HepG2 (cell line): Measurements from ENCODE around the gene NPTX2. TPM values are rescaled to one million over a fixed set of nuclear protein-coding genes. Genes with fewer than 3 reads are reported as not detected.

Experiments used
- ATAC-seq: fragments of 200-7000 bp; cut with Tn5 transposase; 3 replicates; pipeline ENCODE4 v1.9.1; 2020; ENCODE audit warnings: mild to moderate bottlenecking, moderate library complexity
- BruUV-seq: library from RNA; stranded (reverse); fragments of 400-500 nt; replicated peaks from 2 replicates; lab custom pipeline; 2021; lab: Mats Ljungman, UMichigan
- CTCF ChIA-PET: fragments of 300-600 bp; formaldehyde crosslinking; extraction: SDS; loops from one replicate; lab custom pipeline; 2021; ENCODE audit warnings: low total read pairs, inconsistent platforms, low intra/inter-chr PET ratio; lab: Yijun Ruan, JAX
- POLR2A ChIA-PET: fragments of 350-600 bp; sonication (Branson Sonifier 250); formaldehyde crosslinking; loops from one replicate; lab custom pipeline; 2020; ENCODE audit warnings: antibody characterized with exemption, inconsistent platforms; lab: Yijun Ruan, JAX
- DNase-seq: peaks from one replicate; pipeline ENCODE4 v3.0.0-alpha.2; 2015; ENCODE audit warnings: low spot score
- FAIRE-seq: peaks from 3 replicates; lab custom pipeline; 2011; peaks lifted over from hg19 to GRCh38; lab: Jason Lieb, UNC
- H2AFZ ChIP-seq: one replicate; pipeline ENCODE4 v1.6.1; 2011; ENCODE audit warnings: low read length, inconsistent platforms
- H3K27ac ChIP-seq: fragments of 300-600 bp; 3 replicates; pipeline ENCODE4 v1.8.0; 2011; ENCODE audit warnings: mixed run types, mild to moderate bottlenecking, mixed read lengths, low read length, inconsistent platforms; ENCODE audit not compliant: insufficient read depth; ENCODE audit errors: extremely low read length
- H3K27me3 ChIP-seq, 2 experiments: fragments of 200-600 bp in 1 of 2; 2 replicates in 1 of 2; 3 replicates in 1 of 2; pipeline versions ENCODE4 v1.6.0 to v1.8.0; 2011; ENCODE audit warnings: low read length in 2 of 2, mild to moderate bottlenecking in 2 of 2, moderate library complexity in 2 of 2, inconsistent platforms in 1 of 2; ENCODE audit not compliant: insufficient read depth in 2 of 2, control insufficient read depth in 1 of 2
- H3K36me3 ChIP-seq, 2 experiments: fragments of 200-600 bp in 1 of 2; replicated peaks in 1 of 2; 2 replicates in 1 of 2; 3 replicates in 1 of 2; pipeline versions ENCODE4 v1.5.1 to v1.8.0; 2011; ENCODE audit warnings: low read length in 2 of 2, inconsistent platforms in 1 of 2; ENCODE audit not compliant: insufficient read depth in 2 of 2, control insufficient read depth in 1 of 2
- H3K4me1 ChIP-seq: 2 replicates; pipeline ENCODE4 v1.5.1; 2012; ENCODE audit warnings: low read length, inconsistent platforms; ENCODE audit not compliant: insufficient read depth
- H3K4me2 ChIP-seq: 2 replicates; pipeline ENCODE4 v1.6.0; 2011; ENCODE audit warnings: low read depth, low read length, inconsistent platforms
- H3K4me3 ChIP-seq, 3 experiments: fragments of 200-600 bp in 1 of 3; sonication (generic), shearing (Covaris generic) in 1 of 3; replicated peaks in 1 of 3; 2 replicates each; pipeline ENCODE4 v1.5.1; 2011 to 2016; ENCODE audit warnings: low read length in 3 of 3, inconsistent platforms in 2 of 3, low read depth in 2 of 3, mild to moderate bottlenecking in 2 of 3, control low read depth in 1 of 3, mixed read lengths in 1 of 3; ENCODE audit not compliant: insufficient read depth in 1 of 3
- H3K79me2 ChIP-seq: one replicate; pipeline ENCODE4 v1.6.1; 2011; ENCODE audit warnings: low read length, inconsistent platforms; ENCODE audit not compliant: insufficient read depth
- H3K9ac ChIP-seq: 2 replicates; pipeline ENCODE4 v1.6.0; 2011; ENCODE audit warnings: mild to moderate bottlenecking, low read depth, low read length, inconsistent platforms; ENCODE audit not compliant: insufficient read depth
- H3K9me3 ChIP-seq: 2 replicates; pipeline ENCODE4 v1.5.1; 2012; ENCODE audit warnings: mild to moderate bottlenecking, low read length
- H4K20me1 ChIP-seq: 2 replicates; pipeline ENCODE4 v1.6.0; 2011; ENCODE audit warnings: inconsistent platforms, mild to moderate bottlenecking, low read length, moderate library complexity; ENCODE audit not compliant: insufficient read depth
- AGO2 ChIP-seq: fragments of 200-400 bp; formaldehyde crosslinking; optimal IDR thresholded peaks from 2 replicates; pipeline ENCODE3; 2017; ENCODE audit warnings: mild to moderate bottlenecking, low read depth, low read length, moderate library complexity
- BHLHE40 ChIP-seq: IDR thresholded peaks from 2 replicates; pipeline ENCODE4 v1.6.1; 2011; ENCODE audit warnings: low read length, improper control_type of control experiment
- HMGXB3 ChIP-seq: sonication (generic); formaldehyde crosslinking; IDR thresholded peaks from 2 replicates; pipeline ENCODE4 v1.4.0; 2020; ENCODE audit warnings: missing genetic modification reagents, borderline replicate concordance
- IRF2 ChIP-seq: IDR thresholded peaks from 2 replicates; pipeline ENCODE4 v1.6.1; 2018; ENCODE audit warnings: missing genetic modification reagents, missing compliant biosample characterization
- KDM6A ChIP-seq: IDR thresholded peaks from 2 replicates; pipeline ENCODE4 v1.6.1; 2016; ENCODE audit warnings: low read depth
- ZMAT3 ChIP-seq: sonication (generic); formaldehyde crosslinking; conservative IDR thresholded peaks from 2 replicates; pipeline ENCODE4 v1.7.0; 2021; ENCODE audit warnings: missing genetic modification reagents
- ZNF230 ChIP-seq: sonication (generic); formaldehyde crosslinking; IDR thresholded peaks from 2 replicates; pipeline ENCODE4 v1.4.0; 2020; ENCODE audit warnings: mild to moderate bottlenecking, missing genetic modification reagents
- WGBS: methylation state at CpG from one replicate; pipeline ENCODE4 v1.1.6; 2017; ENCODE audit warnings: low lambda C conversion rate; 5-methylcytosine and 5-hydroxymethylcytosine counted together
- in situ Hi-C: cut with HindIII; loops from 2 replicates; pipeline ENCODE4 v1.10.0; 2017; ENCODE audit warnings: low pct_unique_long_range_greater_than_20kb; ENCODE audit not compliant: extremely low pct_ligation_motif_present
- intact Hi-C: fragments of 100-400 bp; cut with micrococcal nuclease; formaldehyde crosslinking; loops from one replicate; pipeline ENCODE4 v1.10.0; 2022; ENCODE audit not compliant: unreplicated experiment
- polyA plus RNA-seq, 8 experiments: library from polyadenylated mRNA; depleted of rRNA in 3 of 8; stranded (reverse) in 7 of 8; unstranded in 1 of 8; fragments of >200 nt; fragmentation: Illumina TruSeq in 4 of 8; extraction: Trizol in 4 of 8; gene quantifications; 2 replicates each; pipeline versions ENCODE4 v1.2.1 to v1.2.3, GENCODE V29; 2011 to 2016; ENCODE audit warnings: low read depth in 4 of 8, missing spikeins in 1 of 8, mixed read lengths in 1 of 8; ENCODE audit not compliant: insufficient read depth in 1 of 8
- total RNA-seq, 5 experiments: library from RNA; depleted of rRNA; stranded (reverse); fragments of >200 nt; fragmentation: Illumina TruSeq; extraction: Trizol; gene quantifications; 2 replicates each; pipeline ENCODE4 v1.2.3, GENCODE V29; 2016; ENCODE audit warnings: low read depth in 1 of 5
- TF ChIP-seq, protein P1 (sequence below): IDR thresholded peaks from 2 replicates; pipeline ENCODE4 v1.6.1; 2016; ENCODE audit warnings: low read depth, control low read depth
- TF ChIP-seq, protein P2 (sequence below): sonication (generic); formaldehyde crosslinking; IDR thresholded peaks from 2 replicates; pipeline ENCODE4 v1.5.0; 2020; ENCODE audit warnings: mild to moderate bottlenecking, low read depth, missing genetic modification reagents, borderline replicate concordance

NPTX2 gene
- total and polyA plus RNA-seq, 2 of the 13 experiments (the other 11 are each of a cell fraction or from before 2014, with no cell fraction given) = not detected

DNA sequence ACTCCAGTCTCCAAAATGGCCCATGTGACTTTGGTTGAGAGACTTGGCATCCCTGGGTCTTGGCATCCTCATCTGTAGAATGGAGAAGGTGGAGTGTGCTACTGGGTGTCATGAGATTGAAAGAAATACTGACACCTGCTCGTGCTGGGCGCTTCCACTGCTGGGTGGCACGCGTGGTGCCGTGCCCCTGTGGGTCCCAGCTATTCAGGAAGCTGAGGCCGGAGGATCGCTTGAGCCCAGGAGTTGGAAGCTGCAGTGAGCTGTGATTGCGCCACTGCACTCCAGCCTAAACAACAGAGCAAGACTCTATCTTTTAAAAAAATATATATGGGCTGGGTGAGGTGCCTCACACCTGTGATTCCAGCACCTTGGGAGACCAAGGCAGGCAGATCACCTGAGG is 53.1 kb downstream of the NPTX2 start:
- Histone ChIP-seq H3K79me2 (no peaks in the 10 kb centered on the region), H3K4me1 (no peaks in the 10 kb centered on the region), H3K27ac (no peak overlapping the region), H3K4me2 (no peak overlapping the region), H3K27me3 (peaks cover 0 to 2% of the 10 kb centered on the region in 2 experiments; a peak in 1 of 5 replicates), H4K20me1 (no peaks in the 10 kb centered on the region), H2AFZ (no peak overlapping the region), H3K4me3 (no peak overlapping the region), H3K9me3 (peaks cover 6% of the 10 kb centered on the region; the same call in 1 of the 2 replicates), H3K9ac (no peak overlapping the region), H3K36me3 (no peaks in the 10 kb centered on the region)
- intact Hi-C loops = no loop called here
- no peak for ATAC-seq
- no peak for DNase-seq
- BruUV-seq = no TSS peak
- in situ Hi-C loops = no loop called here
- 29% methylated on average over 7 of the region's 8 CpGs for WGBS
- ChIA-PET POLR2A (no interaction called here), CTCF (no interaction called here)
- no peak for FAIRE-seq
- no peak for TF ChIP-seq HMGXB3 (CRISPR knock-in tag)
- TF ChIP-seq, protein P1, sequence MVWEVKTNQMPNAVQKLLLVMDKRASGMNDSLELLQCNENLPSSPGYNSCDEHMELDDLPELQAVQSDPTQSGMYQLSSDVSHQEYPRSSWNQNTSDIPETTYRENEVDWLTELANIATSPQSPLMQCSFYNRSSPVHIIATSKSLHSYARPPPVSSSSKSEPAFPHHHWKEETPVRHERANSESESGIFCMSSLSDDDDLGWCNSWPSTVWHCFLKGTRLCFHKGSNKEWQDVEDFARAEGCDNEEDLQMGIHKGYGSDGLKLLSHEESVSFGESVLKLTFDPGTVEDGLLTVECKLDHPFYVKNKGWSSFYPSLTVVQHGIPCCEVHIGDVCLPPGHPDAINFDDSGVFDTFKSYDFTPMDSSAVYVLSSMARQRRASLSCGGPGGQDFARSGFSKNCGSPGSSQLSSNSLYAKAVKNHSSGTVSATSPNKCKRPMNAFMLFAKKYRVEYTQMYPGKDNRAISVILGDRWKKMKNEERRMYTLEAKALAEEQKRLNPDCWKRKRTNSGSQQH (CRISPR knock-in tag) = no peak
- no peak for TF ChIP-seq IRF2 (CRISPR knock-in tag)
- no peak for TF ChIP-seq ZNF230
- TF ChIP-seq AGO2 = no peak
- TF ChIP-seq ZMAT3 = no peak
- TF ChIP-seq, protein P2, sequence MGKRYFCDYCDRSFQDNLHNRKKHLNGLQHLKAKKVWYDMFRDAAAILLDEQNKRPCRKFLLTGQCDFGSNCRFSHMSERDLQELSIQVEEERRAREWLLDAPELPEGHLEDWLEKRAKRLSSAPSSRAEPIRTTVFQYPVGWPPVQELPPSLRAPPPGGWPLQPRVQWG = no peak
- no peak for TF ChIP-seq BHLHE40
- TF ChIP-seq KDM6A (CRISPR knock-in tag) = no peak
